ENCODE data around the gene ELOVL5. TPM values are rescaled to one million over a fixed set of nuclear protein-coding genes. Genes with fewer than 3 reads are reported as not detected.

Gene ELOVL5
- total RNA-seq, 1 donor: 118 TPM

DNA sequence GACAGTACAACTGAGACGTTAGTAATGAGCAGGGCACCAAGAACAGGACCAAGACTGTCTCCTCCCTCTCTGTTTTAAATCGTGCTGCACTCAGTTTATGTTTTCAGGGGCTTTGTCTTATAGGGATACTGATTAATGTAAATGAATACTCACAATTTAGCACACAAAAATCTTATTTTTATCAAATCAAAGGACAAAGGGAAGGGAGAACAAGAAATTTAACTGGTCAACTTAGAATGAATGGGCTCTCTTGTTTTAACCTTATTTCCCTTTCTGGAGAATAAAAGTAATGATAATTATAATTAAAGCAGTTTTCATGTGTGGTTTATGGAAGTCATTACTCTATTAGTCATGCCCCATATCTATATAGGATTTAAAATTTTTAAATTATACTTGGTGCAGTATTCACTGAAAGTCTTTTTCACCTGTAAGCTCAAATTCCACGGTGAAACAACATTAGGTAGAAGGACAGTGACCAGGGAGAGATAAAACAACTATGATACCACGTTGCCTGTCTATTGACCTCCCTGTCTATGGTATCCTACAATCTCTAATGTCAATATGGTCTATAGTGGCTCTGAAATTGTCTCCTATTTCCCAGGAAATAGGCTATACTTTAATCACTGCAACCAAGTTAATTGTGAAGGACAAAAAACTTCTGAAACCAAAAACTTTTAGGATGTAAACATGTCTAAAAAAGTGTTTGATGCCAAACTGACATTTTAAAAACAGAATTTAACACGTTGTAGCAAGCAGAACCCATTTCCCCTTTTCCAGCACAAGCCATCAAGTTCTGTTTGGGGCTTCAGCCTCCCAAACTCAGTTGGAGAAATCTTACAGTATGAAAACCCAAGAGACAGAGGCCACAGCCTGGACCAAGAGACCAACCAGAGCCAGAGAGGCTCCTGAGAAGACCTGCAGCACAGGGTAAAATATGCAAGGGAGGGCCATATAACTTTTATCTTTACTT, 15.0 kb downstream of the ELOVL5 start:
- no peak for DNase-seq (ENCODE audit: low read depth)
- TF ChIP-seq, protein P1, sequence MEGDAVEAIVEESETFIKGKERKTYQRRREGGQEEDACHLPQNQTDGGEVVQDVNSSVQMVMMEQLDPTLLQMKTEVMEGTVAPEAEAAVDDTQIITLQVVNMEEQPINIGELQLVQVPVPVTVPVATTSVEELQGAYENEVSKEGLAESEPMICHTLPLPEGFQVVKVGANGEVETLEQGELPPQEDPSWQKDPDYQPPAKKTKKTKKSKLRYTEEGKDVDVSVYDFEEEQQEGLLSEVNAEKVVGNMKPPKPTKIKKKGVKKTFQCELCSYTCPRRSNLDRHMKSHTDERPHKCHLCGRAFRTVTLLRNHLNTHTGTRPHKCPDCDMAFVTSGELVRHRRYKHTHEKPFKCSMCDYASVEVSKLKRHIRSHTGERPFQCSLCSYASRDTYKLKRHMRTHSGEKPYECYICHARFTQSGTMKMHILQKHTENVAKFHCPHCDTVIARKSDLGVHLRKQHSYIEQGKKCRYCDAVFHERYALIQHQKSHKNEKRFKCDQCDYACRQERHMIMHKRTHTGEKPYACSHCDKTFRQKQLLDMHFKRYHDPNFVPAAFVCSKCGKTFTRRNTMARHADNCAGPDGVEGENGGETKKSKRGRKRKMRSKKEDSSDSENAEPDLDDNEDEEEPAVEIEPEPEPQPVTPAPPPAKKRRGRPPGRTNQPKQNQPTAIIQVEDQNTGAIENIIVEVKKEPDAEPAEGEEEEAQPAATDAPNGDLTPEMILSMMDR (IDR thresholded peaks at IDR 0.05; ENCODE audit: insufficient read depth, low read depth, low read length): no peak
- H3K4me3 ChIP-seq (ENCODE audit: low read depth, low read length): no peak overlapping the region

DNA sequence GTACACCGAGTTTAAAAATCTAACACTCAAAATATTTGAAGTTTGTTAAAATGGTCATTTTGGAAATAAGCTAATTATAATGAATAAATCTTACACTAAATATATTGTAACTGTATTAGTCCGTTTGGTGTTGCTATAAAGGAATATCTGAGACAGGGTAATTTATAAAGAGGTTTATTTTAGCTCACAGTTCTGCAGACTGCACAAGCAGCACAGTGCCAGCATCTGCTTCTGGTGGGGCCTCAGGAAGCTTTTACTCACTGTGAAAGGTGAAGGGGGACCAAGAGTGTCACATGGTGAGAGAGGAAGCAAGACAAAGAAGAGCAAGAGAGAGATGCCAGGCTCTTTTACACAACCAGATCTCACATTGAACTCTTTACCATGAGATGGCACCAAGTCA, 17.1 kb downstream of the ELOVL5 start:
- TF ChIP-seq, protein P1 (IDR thresholded peaks at IDR 0.05; ENCODE audit: insufficient read depth, low read depth, low read length): no peak

DNA sequence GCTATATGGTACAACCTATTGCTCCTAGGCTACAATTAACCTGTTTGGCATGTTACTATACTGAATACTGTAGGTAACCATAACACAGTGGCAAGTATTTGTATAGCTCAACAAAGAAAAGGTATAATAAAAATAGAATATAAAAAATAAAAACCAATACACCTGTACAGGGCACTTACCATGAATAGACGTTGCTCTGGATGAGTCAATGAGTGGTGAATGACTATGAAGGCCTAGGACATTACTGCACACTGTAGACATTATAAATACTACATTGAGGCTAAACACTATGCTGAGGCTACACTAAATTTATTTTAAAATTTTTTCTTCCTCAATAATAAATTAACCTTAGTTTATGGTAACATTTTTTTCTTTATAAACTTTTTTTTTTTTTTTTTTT, 18.6 kb downstream of the ELOVL5 start:
- H3K4me3 ChIP-seq (ENCODE audit: low read depth, low read length): no peak overlapping the region
- TF ChIP-seq, protein P1 (IDR thresholded peaks at IDR 0.05; ENCODE audit: insufficient read depth, low read depth, low read length): no peak
- no peak for DNase-seq (ENCODE audit: low read depth)

More for the DNA sequence above, 17.1 kb downstream of the ELOVL5 start:
- H3K4me3 ChIP-seq (ENCODE audit: low read depth, low read length): no peak overlapping the region
- DNase-seq (ENCODE audit: low read depth): no peak

DNA sequence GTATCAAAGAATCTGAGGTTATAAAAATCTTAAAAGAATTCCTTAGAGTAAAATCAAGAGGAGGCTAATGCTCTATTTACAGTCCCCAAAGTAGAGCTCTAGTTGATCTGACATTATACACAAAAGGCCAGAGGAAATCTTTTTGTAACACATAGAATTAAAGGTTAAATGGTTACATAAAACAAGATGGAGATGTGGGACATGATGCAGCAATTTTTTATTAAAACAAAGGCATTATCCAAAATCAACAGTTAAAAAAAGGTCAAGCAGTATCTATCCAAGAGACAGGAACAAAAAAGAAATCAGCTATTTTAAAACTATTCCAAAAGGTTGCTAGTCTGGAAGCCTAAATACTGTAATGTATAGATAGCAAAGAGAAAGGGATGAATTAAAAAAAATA, 20.4 kb downstream of the ELOVL5 start:
- TF ChIP-seq, protein P1 (IDR thresholded peaks at IDR 0.05; ENCODE audit: insufficient read depth, low read depth, low read length): no peak
- H3K4me3 ChIP-seq (ENCODE audit: low read depth, low read length): no peak overlapping the region
- no peak for DNase-seq (ENCODE audit: low read depth)

DNA sequence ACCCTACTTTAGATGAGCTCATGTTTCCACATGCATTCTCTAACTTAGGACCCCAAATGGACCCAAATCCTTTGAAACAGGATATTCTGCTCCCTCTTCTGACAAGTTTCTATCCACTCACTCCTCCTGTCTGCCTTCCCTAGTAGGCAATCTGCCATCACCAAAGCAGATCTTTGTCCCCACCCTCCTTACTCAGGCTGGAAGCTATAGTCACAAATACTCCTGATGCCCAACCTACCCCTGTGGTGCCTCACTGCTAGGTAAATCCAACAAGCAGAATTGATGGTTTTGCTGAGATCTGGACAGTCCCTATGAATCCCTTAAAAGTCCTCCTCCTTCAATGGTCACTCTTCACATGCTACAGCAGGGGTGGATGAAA, 21.7 kb downstream of the ELOVL5 start:
- no peak overlapping the region for H3K4me3 ChIP-seq (ENCODE audit: low read depth, low read length)
- no peak for DNase-seq (ENCODE audit: low read depth)
- TF ChIP-seq, protein P1 (IDR thresholded peaks at IDR 0.05; ENCODE audit: insufficient read depth, low read depth, low read length): no peak

DNA sequence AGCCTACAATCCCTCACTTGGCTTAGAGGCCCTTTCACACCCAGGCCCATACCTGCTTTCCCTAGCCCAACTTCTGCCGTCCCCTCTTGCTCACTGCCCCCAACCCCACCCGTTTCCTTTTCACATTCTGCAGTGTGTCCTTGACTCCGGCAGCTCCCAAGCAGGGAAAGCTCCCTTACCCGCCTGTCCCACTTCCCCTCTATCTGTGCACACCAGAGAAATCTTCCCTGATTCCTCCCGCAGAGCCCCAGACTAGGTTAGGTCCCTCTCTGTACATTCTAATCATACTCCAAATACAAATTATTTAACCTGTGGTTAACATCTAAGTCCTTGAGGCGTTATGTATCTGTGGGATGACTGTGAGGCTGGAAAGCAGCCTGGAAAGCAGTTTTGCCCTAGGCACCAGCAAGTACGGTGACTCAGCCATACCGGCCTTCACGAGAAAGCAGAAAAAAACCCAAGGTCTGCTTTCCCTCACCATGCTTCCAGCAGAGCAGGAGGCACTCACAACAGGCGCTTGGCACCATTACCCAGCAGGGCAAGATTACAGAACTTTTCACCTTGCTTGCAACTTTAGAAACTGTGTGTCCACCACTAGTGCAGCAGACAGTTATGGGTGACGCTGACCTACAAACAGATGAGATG, 22.3 kb downstream of the ELOVL5 start:
- H3K4me3 ChIP-seq (ENCODE audit: low read depth, low read length): no peak overlapping the region
- DNase-seq (ENCODE audit: low read depth): peak; percentile 95
- TF ChIP-seq, protein P1 (IDR thresholded peaks at IDR 0.05; ENCODE audit: insufficient read depth, low read depth, low read length): no peak
